ENCODE measurements around the gene PREB. TPM values are rescaled to one million over a fixed set of nuclear protein-coding genes. Genes with fewer than 3 reads are reported as not detected.

Gene PREB
- polyA plus RNA-seq, 3 donors: 70.0 to 78.2 (median 71.7) TPM

GRCh38 chr2:27091746-27092695 is 42.4 kb downstream of the PREB start:
- peaks cover 21% of the 10 kb centered on the region for H3K4me1 Mint-ChIP-seq
- H3K36me3 Mint-ChIP-seq: peaks cover 0 to 3% of the 10 kb centered on the region in 2 donors
- no peaks in the 10 kb centered on the region for H3K9me3 Mint-ChIP-seq
- Histone ChIP-seq H2AFZ (ENCODE audit: insufficient read depth, low read depth, low read length, poor library complexity, severe bottlenecking) (no peak overlapping the region), H3K9me3 (replicated peaks in 1 of 2; ENCODE audit: control insufficient read depth in 1 of 2, insufficient read depth in 1 of 2, low read length in 2 of 2) (no peaks in the 10 kb centered on the region), H3K4me2 (replicated peaks; ENCODE audit: extremely low read depth, low read length, poor library complexity, severe bottlenecking) (no peak overlapping the region), H3K27ac (ENCODE audit: low read depth in 1 of 2, low read length in 2 of 2) (no peak overlapping the region), H3K27me3 (ENCODE audit: control insufficient read depth in 2 of 2, insufficient read depth in 2 of 2, low read length in 2 of 2) (no peaks in the 10 kb centered on the region), H4K20me1 (ENCODE audit: insufficient read depth, low read length) (no peaks in the 10 kb centered on the region), H3K36me3 (replicated peaks in 1 of 2; ENCODE audit: control insufficient read depth in 1 of 2, insufficient read depth in 2 of 2, low read length in 2 of 2) (no peaks in the 10 kb centered on the region), H3K4me3 (replicated peaks in 1 of 3; ENCODE audit: low read depth in 2 of 3, low read length in 3 of 3) (no peak overlapping the region), H3K4me1 (ENCODE audit: control insufficient read depth in 1 of 2, insufficient read depth in 2 of 2, low read length in 2 of 2) (peaks cover 18 to 22% of the 10 kb centered on the region in 2 donors), H3K9ac (ENCODE audit: insufficient read depth, low read length, poor library complexity, severe bottlenecking) (no peak overlapping the region), H3K79me2 (ENCODE audit: insufficient read depth, low read length) (no peaks in the 10 kb centered on the region)
- DNase-seq: no peak
- TF ChIP-seq CTCF (IDR thresholded peaks at IDR 0.05): no peak
- H3K4me3 Mint-ChIP-seq: no peak overlapping the region
- intact Hi-C loops (cut with micrococcal nuclease): no loop called here
- H3K27me3 Mint-ChIP-seq (ENCODE audit: low read depth in 3 of 3): peaks cover 0 to 8% (median 6%) of the 10 kb centered on the region in 3 donors
- H3K27ac Mint-ChIP-seq: peak overlapping the region in 1 of 7 donors; percentile 23
- WGBS (ENCODE audit: insufficient coverage): 74% methylated on average over 18 of the region's 25 CpGs

GRCh38 chr2:27089111-27089954 is 45.1 kb downstream of the PREB start:
- H3K27me3 Mint-ChIP-seq (ENCODE audit: low read depth in 3 of 3): peaks cover 0 to 7% (median 6%) of the 10 kb centered on the region in 3 donors
- H3K79me2 ChIP-seq (ENCODE audit: insufficient read depth, low read length): no peaks in the 10 kb centered on the region
- H3K4me3 ChIP-seq (replicated peaks in 1 of 3; ENCODE audit: low read depth in 2 of 3, low read length in 3 of 3): no peak overlapping the region
- H3K4me1 ChIP-seq (ENCODE audit: control insufficient read depth in 1 of 2, insufficient read depth in 2 of 2, low read length in 2 of 2): peaks cover 18 to 25% of the 10 kb centered on the region in 2 donors
- H4K20me1 ChIP-seq (ENCODE audit: insufficient read depth, low read length): no peaks in the 10 kb centered on the region
- no peaks in the 10 kb centered on the region for H3K36me3 ChIP-seq (replicated peaks in 1 of 2; ENCODE audit: control insufficient read depth in 1 of 2, insufficient read depth in 2 of 2, low read length in 2 of 2)
- H3K9me3 ChIP-seq (replicated peaks in 1 of 2; ENCODE audit: control insufficient read depth in 1 of 2, insufficient read depth in 1 of 2, low read length in 2 of 2): no peaks in the 10 kb centered on the region
- H3K36me3 Mint-ChIP-seq: peaks cover 0 to 3% of the 10 kb centered on the region in 2 donors
- no peaks in the 10 kb centered on the region for H3K27me3 ChIP-seq (ENCODE audit: control insufficient read depth in 2 of 2, insufficient read depth in 2 of 2, low read length in 2 of 2)
- no peak overlapping the region for H3K9ac ChIP-seq (ENCODE audit: insufficient read depth, low read length, poor library complexity, severe bottlenecking)
- no peak for DNase-seq
- intact Hi-C loops (cut with micrococcal nuclease): loop anchor here (5.0 kb wide), 2 partner anchors 37 to 123 kb away; partner anchors contain the start of genes AGBL5 (in 2 of the 2), ATRAID (in 1 of the 2) and SLC5A6 (in 1 of the 2)
- H3K4me3 Mint-ChIP-seq: no peak overlapping the region
- H2AFZ ChIP-seq (ENCODE audit: insufficient read depth, low read depth, low read length, poor library complexity, severe bottlenecking): no peak overlapping the region
- H3K4me2 ChIP-seq (replicated peaks; ENCODE audit: extremely low read depth, low read length, poor library complexity, severe bottlenecking): no peak overlapping the region
- no peak overlapping the region for H3K27ac ChIP-seq (ENCODE audit: low read depth in 1 of 2, low read length in 2 of 2)
- no peaks in the 10 kb centered on the region for H3K9me3 Mint-ChIP-seq
- TF ChIP-seq CTCF (IDR thresholded peaks at IDR 0.05): no peak
- 97% methylated on average over 12 of the region's 14 CpGs for WGBS (ENCODE audit: insufficient coverage)
- no peak overlapping the region for H3K27ac Mint-ChIP-seq
- H3K4me1 Mint-ChIP-seq: peaks cover 21% of the 10 kb centered on the region

Measured in CD14-positive monocyte (primary cell).